BE2C (cell line): ENCODE results near the gene GPHB5.
"Not testable (repeated sequence)": the region's sequence is repeated elsewhere in the genome, so short reads cannot be mapped to it uniquely, and the experiment has no call there.

ENCODE experiments used
- DNase-seq: peaks from one replicate; pipeline ENCODE4 v3.0.0-alpha.2; 2020
- H3K27me3 ChIP-seq: fragments of 250-450 bp; sonication (Bioruptor Pico); 2 replicates; pipeline ENCODE4 v1.5.1; 2020; ENCODE audit warnings: mild to moderate bottlenecking
- H3K36me3 ChIP-seq: fragments of 250-450 bp; sonication (Bioruptor Pico); 2 replicates; pipeline ENCODE4 v1.5.1; 2020; ENCODE audit warnings: mild to moderate bottlenecking
- H3K4me1 ChIP-seq: fragments of 250-450 bp; sonication (Bioruptor Pico); 2 replicates; pipeline ENCODE4 v1.5.1; 2020
- H3K4me3 ChIP-seq: 2 replicates; pipeline ENCODE4 v1.5.1; 2011; ENCODE audit warnings: low read depth, low read length
- H3K9me3 ChIP-seq: fragments of 250-450 bp; sonication (Bioruptor Pico); 2 replicates; pipeline ENCODE4 v1.5.1; 2020
- TF ChIP-seq, protein P1 (sequence below): IDR thresholded peaks from 2 replicates; pipeline ENCODE4 v1.5.1; 2012; ENCODE audit warnings: mild to moderate bottlenecking, low read depth, low read length

Gene GPHB5

GRCh38 chr14:63322472-63322871 is 3.7 kb upstream of the GPHB5 start:
- TF ChIP-seq, protein P1, sequence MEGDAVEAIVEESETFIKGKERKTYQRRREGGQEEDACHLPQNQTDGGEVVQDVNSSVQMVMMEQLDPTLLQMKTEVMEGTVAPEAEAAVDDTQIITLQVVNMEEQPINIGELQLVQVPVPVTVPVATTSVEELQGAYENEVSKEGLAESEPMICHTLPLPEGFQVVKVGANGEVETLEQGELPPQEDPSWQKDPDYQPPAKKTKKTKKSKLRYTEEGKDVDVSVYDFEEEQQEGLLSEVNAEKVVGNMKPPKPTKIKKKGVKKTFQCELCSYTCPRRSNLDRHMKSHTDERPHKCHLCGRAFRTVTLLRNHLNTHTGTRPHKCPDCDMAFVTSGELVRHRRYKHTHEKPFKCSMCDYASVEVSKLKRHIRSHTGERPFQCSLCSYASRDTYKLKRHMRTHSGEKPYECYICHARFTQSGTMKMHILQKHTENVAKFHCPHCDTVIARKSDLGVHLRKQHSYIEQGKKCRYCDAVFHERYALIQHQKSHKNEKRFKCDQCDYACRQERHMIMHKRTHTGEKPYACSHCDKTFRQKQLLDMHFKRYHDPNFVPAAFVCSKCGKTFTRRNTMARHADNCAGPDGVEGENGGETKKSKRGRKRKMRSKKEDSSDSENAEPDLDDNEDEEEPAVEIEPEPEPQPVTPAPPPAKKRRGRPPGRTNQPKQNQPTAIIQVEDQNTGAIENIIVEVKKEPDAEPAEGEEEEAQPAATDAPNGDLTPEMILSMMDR, result no peak
- Histone ChIP-seq H3K4me3 (no peak overlapping the region), H3K36me3 (no peaks in the 10 kb centered on the region), H3K27me3 (peaks cover 14% of the 10 kb centered on the region), H3K4me1 (no peaks in the 10 kb centered on the region), H3K9me3 (no peaks in the 10 kb centered on the region; the same call in 1 of the 2 replicates)
- DNase-seq, result no peak

GRCh38 chr14:63308723-63309317 is 9.9 kb downstream of the GPHB5 start:
- no peak overlapping the region for H3K4me3 ChIP-seq
- H3K9me3 ChIP-seq, result no peaks in the 10 kb centered on the region
- TF ChIP-seq, protein P1, result peak; percentile 77
- peak; percentile 30 for DNase-seq
- no peaks in the 10 kb centered on the region for H3K4me1 ChIP-seq
- peaks cover 6% of the 10 kb centered on the region; the same call in 1 of the 2 replicates for H3K27me3 ChIP-seq
- no peaks in the 10 kb centered on the region for H3K36me3 ChIP-seq

DNA sequence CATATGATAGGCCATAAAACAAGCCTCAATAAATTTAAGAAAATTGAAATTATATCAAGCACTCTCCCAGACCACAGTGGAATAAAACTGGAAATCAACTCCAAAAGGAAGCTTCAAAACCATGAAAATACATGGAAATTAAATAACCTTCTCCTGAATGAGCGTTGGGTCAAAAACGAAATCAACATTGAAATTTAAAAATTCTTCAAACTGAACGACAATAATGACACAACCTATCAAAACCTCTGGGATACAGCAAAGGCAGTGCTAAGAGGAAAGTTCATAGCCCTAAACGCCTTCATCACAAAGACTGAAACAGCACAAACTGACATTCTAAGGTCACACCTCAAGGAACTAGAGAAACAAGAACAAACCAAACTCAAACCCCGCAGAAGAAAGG is 14.3 kb downstream of the GPHB5 start:
- not testable (repeated sequence) for DNase-seq, H3K36me3 ChIP-seq, H3K27me3 ChIP-seq

DNA sequence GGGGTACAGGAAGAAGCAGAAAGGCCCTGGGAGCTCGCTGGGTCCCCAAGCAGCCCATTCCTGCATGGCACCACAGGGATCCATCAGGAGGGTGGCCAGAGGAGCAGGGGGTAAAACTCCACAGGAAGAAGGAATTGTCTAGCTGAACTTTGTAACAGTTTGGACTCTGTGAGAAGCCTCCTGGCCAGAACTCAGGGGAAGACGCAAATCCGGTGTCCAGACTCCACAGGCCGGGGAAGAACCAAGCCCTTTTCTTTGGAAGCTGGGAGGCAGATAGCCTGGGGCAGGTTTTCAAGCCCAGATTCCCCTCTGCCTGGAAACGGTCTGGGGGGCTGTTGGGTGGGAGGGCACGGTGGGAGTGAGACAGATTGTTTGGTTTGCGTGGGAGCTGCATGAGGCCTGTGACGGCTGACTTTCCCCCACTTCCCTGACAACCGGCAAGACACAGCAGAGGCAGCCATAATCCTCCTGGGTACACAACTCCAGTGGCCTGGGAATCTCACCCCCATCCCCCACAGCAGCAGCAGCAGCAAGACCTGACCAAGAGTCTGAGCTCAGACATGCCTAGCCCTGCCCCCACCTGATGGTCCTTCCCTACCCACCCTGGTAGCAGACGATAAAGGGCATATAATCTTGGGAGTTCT is 16.7 kb downstream of the GPHB5 start:
- Histone ChIP-seq H3K27me3 (peaks cover 8% of the 10 kb centered on the region; the same call in 1 of the 2 replicates), H3K9me3 (no peaks in the 10 kb centered on the region), H3K36me3 (no peaks in the 10 kb centered on the region), H3K4me1 (no peaks in the 10 kb centered on the region), H3K4me3 (no peak overlapping the region)
- no peak for DNase-seq
- TF ChIP-seq, protein P1, result no peak

More for the DNA sequence above, 14.3 kb downstream of the GPHB5 start:
- H3K9me3 ChIP-seq, H3K4me3 ChIP-seq, H3K4me1 ChIP-seq: not testable (repeated sequence)

GRCh38 chr14:63300854-63301253 is 17.9 kb downstream of the GPHB5 start:
- Histone ChIP-seq H3K4me3 (no peak overlapping the region), H3K4me1 (no peaks in the 10 kb centered on the region), H3K36me3 (no peaks in the 10 kb centered on the region), H3K27me3 (peaks cover 8% of the 10 kb centered on the region; the same call in 1 of the 2 replicates), H3K9me3 (no peaks in the 10 kb centered on the region)
- TF ChIP-seq, protein P1, result no peak
- no peak for DNase-seq

GRCh38 chr14:63299351-63300110 is 19.2 kb downstream of the GPHB5 start:
- DNase-seq, result no peak
- no peak overlapping the region for H3K4me3 ChIP-seq
- H3K4me1 ChIP-seq, result no peaks in the 10 kb centered on the region
- TF ChIP-seq, protein P1, result no peak
- H3K9me3 ChIP-seq, result no peaks in the 10 kb centered on the region
- H3K27me3 ChIP-seq, result peaks cover 17% of the 10 kb centered on the region
- H3K36me3 ChIP-seq, result no peaks in the 10 kb centered on the region
